ENCODE data around the gene SYPL1.

Gene SYPL1

DNA sequence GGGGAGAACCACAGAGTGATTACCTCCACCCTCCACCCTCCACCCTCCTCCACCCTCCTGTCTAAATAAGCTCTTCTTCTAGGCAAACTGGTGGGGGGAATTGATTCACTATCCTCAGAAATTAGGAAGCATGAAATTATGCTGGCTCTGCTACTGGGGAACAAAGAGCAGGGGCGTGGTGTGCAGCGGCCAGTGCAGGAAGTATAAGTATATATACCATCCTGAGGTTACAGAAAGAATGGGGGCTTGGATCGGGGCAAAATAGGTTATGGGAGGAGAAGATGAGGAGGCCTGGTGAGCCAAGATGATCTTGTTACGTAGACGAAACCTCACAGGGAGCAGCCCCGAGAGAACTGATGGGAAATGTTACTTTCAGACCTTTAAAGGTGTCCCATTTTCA lies 49.1 kb downstream of the SYPL1 start:
- TF ChIP-seq, protein P1, sequence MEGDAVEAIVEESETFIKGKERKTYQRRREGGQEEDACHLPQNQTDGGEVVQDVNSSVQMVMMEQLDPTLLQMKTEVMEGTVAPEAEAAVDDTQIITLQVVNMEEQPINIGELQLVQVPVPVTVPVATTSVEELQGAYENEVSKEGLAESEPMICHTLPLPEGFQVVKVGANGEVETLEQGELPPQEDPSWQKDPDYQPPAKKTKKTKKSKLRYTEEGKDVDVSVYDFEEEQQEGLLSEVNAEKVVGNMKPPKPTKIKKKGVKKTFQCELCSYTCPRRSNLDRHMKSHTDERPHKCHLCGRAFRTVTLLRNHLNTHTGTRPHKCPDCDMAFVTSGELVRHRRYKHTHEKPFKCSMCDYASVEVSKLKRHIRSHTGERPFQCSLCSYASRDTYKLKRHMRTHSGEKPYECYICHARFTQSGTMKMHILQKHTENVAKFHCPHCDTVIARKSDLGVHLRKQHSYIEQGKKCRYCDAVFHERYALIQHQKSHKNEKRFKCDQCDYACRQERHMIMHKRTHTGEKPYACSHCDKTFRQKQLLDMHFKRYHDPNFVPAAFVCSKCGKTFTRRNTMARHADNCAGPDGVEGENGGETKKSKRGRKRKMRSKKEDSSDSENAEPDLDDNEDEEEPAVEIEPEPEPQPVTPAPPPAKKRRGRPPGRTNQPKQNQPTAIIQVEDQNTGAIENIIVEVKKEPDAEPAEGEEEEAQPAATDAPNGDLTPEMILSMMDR (conservative IDR thresholded peaks at IDR 0.05; ENCODE audit: low read depth, low read length): no peak
- DNase-seq (ENCODE audit: low read depth): no peak

DNA sequence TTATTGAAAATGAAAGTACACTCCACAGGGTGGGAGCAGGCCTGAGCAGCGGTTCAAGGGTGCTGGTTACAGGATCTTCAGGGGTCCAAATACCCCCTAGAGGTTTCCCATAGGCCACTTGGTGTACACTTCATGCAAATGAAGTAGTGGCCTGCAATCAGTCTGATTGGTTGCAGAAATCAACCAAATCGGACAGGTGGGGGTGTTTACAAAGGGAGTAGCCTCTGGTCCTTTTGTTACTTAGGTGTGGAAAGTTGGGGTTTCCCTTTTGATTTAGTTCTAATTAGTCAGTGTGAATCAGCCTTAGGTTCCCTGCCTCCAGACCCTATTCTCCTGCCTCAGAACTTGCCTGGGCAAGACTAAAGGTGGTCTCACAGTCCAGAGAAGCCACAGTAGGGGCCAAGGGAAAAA lies 49.6 kb downstream of the SYPL1 start:
- DNase-seq (ENCODE audit: low read depth): no peak
- TF ChIP-seq, protein P1 (conservative IDR thresholded peaks at IDR 0.05; ENCODE audit: low read depth, low read length): no peak
- no peak overlapping the region for H3K4me3 ChIP-seq (ENCODE audit: low read length)

More for the DNA sequence above, 49.1 kb downstream of the SYPL1 start:
- no peak overlapping the region for H3K4me3 ChIP-seq (ENCODE audit: low read length)

DNA sequence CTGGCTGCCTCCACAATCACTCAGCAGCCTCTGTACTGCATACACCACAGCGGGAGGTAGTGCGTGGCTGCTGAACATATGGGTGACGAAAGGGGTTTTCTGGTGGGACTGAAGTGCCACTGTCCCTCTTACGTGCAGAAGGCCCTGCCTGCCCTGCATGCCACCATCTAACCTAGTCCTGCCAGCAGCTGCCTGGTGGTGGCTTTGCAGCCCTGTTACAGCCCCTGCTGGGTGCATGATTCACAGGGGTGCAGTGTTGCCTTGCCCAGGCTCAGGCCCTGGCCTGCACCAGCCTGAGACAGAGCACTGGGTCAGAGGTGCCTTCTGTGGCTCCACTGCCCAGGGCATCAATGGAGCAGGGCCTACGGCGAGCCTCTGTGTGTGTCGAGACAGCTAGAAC lies 50.1 kb downstream of the SYPL1 start:
- no peak for DNase-seq (ENCODE audit: low read depth)
- no peak overlapping the region for H3K4me3 ChIP-seq (ENCODE audit: low read length)
- TF ChIP-seq, protein P1 (conservative IDR thresholded peaks at IDR 0.05; ENCODE audit: low read depth, low read length): no peak

DNA sequence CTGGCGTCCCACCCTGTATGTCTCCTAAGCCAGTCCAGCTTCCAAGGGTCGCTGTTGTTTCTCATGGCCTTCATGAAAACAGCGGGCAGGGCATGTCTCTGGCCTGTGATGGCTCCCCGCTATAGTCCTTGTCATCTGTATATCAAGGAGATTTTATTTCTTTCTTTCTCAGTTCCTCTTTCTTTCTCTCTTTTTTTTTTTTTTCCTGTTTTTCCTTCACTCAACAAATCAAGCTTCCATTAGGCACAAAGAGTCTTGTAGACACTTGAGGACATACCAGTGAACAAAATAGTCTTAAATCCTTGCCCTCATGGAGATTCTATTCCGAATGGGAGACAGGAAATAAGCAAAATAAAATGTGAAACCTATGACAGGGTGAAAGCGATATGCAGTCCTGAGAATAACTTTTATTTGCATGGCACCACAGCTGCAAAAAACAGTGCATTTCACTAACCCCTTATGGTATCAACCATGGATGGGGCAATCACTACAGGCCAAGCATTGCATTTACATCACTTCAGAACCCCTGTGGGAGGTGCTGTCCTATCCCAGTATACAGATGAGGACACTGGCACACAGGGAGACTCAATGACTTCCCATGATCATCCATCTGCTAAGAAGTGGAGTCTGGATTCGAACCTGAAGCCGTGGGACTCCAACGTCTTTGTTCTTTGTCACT lies 50.7 kb downstream of the SYPL1 start:
- TF ChIP-seq, protein P1 (conservative IDR thresholded peaks at IDR 0.05; ENCODE audit: low read depth, low read length): no peak
- H3K4me3 ChIP-seq (ENCODE audit: low read length): no peak overlapping the region
- no peak for DNase-seq (ENCODE audit: low read depth)

DNA sequence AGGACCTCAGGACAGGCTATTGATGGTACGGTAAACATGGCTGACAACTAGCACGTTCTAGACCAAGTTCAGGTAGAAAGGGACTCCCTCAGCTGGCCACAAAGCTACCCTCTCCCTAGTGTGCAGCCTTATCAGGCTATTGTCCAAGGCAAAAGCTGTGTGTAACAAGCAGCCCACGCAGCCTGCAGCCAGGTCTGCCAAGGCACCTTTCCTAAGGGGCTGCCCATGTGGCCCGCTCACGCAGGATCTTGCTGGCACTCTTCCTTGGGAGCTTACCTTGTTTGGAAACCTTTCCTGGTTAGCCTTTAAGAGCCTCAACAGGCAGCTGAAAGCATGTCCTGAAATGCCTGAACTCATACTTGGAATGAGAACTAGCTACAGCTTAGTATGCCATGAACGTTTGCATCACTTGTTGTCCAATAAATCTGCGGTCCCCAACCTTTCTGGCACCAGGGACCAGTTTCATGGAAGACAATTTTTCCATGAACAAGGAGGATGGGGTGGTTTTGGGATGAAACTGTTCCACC lies 51.7 kb downstream of the SYPL1 start:
- TF ChIP-seq, protein P1 (conservative IDR thresholded peaks at IDR 0.05; ENCODE audit: low read depth, low read length): no peak
- no peak overlapping the region for H3K4me3 ChIP-seq (ENCODE audit: low read length)

DNA sequence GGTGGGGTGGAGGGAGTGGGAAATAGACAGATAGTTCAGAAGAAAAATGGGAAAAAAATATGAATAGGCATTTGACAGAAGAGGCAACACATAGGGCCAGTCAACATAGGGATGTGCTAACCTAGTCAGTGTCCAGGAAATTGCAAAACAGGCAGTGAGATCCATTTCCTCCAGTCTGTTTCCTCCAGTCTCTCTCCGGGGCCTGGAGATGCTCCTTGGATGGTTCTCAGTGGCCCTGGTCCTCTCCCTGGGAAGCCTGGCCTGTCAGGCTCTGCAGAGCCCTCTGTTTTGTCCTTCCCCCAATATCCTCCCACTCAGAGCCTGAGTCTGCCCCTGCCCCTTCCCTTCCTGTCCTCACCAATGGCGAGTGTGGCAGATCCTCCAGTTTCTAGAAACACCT lies 52.6 kb downstream of the SYPL1 start:
- no peak for DNase-seq (ENCODE audit: low read depth)
- no peak overlapping the region for H3K4me3 ChIP-seq (ENCODE audit: low read length)
- TF ChIP-seq, protein P1 (conservative IDR thresholded peaks at IDR 0.05; ENCODE audit: low read depth, low read length): no peak

More for the DNA sequence above, 51.7 kb downstream of the SYPL1 start:
- DNase-seq (ENCODE audit: low read depth): no peak

DNA sequence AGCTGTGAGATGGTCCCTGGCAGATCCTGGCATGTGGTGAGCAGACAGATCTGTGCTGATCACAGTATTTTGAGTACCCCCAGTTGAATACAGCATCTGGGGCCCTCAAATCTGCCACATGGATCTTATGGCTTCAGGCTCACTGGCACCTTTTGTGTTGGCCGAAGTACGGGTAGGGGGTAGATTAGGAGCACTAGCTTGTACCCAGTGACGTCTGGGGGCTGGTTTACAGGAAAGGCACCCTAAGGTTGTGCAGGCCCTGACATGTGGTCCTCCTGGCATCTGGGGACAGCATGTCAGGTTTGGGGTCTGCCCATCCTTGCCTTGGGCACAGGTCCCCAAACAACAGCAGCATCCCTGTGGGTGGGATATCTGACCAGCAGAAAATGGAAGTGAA lies 53.2 kb downstream of the SYPL1 start:
- no peak overlapping the region for H3K4me3 ChIP-seq (ENCODE audit: low read length)
- no peak for DNase-seq (ENCODE audit: low read depth)
- TF ChIP-seq, protein P1 (conservative IDR thresholded peaks at IDR 0.05; ENCODE audit: low read depth, low read length): no peak

Data from retinal pigment epithelial cell (primary cell).